ENCODE results near the gene ITPR2. TPM values are rescaled to one million over a fixed set of nuclear protein-coding genes. Genes with fewer than 3 reads are reported as not detected.
"Not testable (repeated sequence)": the region's sequence is repeated elsewhere in the genome, so short reads cannot be mapped to it uniquely, and the experiment has no call there.

Gene ITPR2
- total RNA-seq, 2 donors from 2014 or later = 44.3 to 55.5 TPM

GRCh38 chr12:26528943-26529342 lies 304.1 kb downstream of the ITPR2 start:
- no peak overlapping the region for H3K4me3 Mint-ChIP-seq
- no peaks in the 10 kb centered on the region for H3K4me1 Mint-ChIP-seq (ENCODE audit: low read depth)
- no peak overlapping the region for H3K27ac Mint-ChIP-seq
- H3K27me3 Mint-ChIP-seq (ENCODE audit: low read depth) = no peaks in the 10 kb centered on the region
- no peak for ATAC-seq (replicated peaks in 1 of 2)
- peaks cover 13 to 15% of the 10 kb centered on the region in 2 donors for H3K9me3 Mint-ChIP-seq
- DNase-seq = no peak
- peaks cover 16 to 25% of the 10 kb centered on the region in 2 donors for H3K36me3 Mint-ChIP-seq (ENCODE audit: insufficient read depth in 2 of 2)

GRCh38 chr12:26527682-26528081 lies 305.3 kb downstream of the ITPR2 start:
- Mint-ChIP-seq H3K9me3 (peaks cover 13 to 15% of the 10 kb centered on the region in 2 donors), H3K36me3 (ENCODE audit: insufficient read depth in 2 of 2) (peaks cover 18 to 24% of the 10 kb centered on the region in 2 donors), H3K27ac (no peak overlapping the region), H3K4me1 (ENCODE audit: low read depth) (no peaks in the 10 kb centered on the region), H3K4me3 (no peak overlapping the region), H3K27me3 (ENCODE audit: low read depth) (no peaks in the 10 kb centered on the region)
- ATAC-seq (replicated peaks in 1 of 2) (no peak), DNase-seq (no peak)

GRCh38 chr12:26524862-26525465 lies 308.0 kb downstream of the ITPR2 start:
- Mint-ChIP-seq H3K36me3 (ENCODE audit: insufficient read depth in 2 of 2) (peaks cover 18 to 24% of the 10 kb centered on the region in 2 donors), H3K9me3 (peaks cover 13 to 15% of the 10 kb centered on the region in 2 donors), H3K27me3 (ENCODE audit: low read depth) (no peaks in the 10 kb centered on the region), H3K4me1 (ENCODE audit: low read depth) (peaks cover 6% of the 10 kb centered on the region), H3K27ac (no peak overlapping the region), H3K4me3 (no peak overlapping the region)
- DNase-seq = peak; percentile 3 to 6
- ATAC-seq (replicated peaks in 1 of 2) = no peak

- ATAC-seq (replicated peaks in 1 of 2) = no peak
- H3K9me3 Mint-ChIP-seq = peaks cover 10 to 12% of the 10 kb centered on the region in 2 donors
- H3K4me3 Mint-ChIP-seq = no peak overlapping the region
Observed at GRCh38 chr12:26523708-26524150, 309.3 kb downstream of the ITPR2 start.

GRCh38 chr12:26520869-26521268 lies 312.1 kb downstream of the ITPR2 start:
- Mint-ChIP-seq H3K27ac (no peak overlapping the region), H3K9me3 (peaks cover 4 to 8% of the 10 kb centered on the region in 2 donors), H3K27me3 (ENCODE audit: low read depth) (no peaks in the 10 kb centered on the region), H3K4me1 (ENCODE audit: low read depth) (peaks cover 6% of the 10 kb centered on the region), H3K4me3 (no peak overlapping the region), H3K36me3 (ENCODE audit: insufficient read depth in 2 of 2) (peaks cover 7 to 9% of the 10 kb centered on the region in 2 donors)
- ATAC-seq (replicated peaks in 1 of 2) (no peak), DNase-seq (no peak)

More at GRCh38 chr12:26523708-26524150, 309.3 kb downstream of the ITPR2 start:
- peaks cover 10 to 18% of the 10 kb centered on the region in 2 donors for H3K36me3 Mint-ChIP-seq (ENCODE audit: insufficient read depth in 2 of 2)
- H3K27me3 Mint-ChIP-seq (ENCODE audit: low read depth) = no peaks in the 10 kb centered on the region
- DNase-seq = no peak
- H3K4me1 Mint-ChIP-seq (ENCODE audit: low read depth) = peaks cover 6% of the 10 kb centered on the region
- no peak overlapping the region for H3K27ac Mint-ChIP-seq

GRCh38 chr12:26520109-26520508 lies 312.9 kb downstream of the ITPR2 start:
- DNase-seq (no peak), ATAC-seq (replicated peaks in 1 of 2) (no peak)

GRCh38 chr12:26519462-26519861 lies 313.5 kb downstream of the ITPR2 start:
- H3K4me1 Mint-ChIP-seq (ENCODE audit: low read depth) = peaks cover 6% of the 10 kb centered on the region
- H3K36me3 Mint-ChIP-seq (ENCODE audit: insufficient read depth in 2 of 2) = peaks cover 0 to 5% of the 10 kb centered on the region in 2 donors
- no peak for DNase-seq
- H3K27me3 Mint-ChIP-seq (ENCODE audit: low read depth) = no peaks in the 10 kb centered on the region
- ATAC-seq (replicated peaks in 1 of 2) = no peak
- no peak overlapping the region for H3K4me3 Mint-ChIP-seq
- H3K9me3 Mint-ChIP-seq = peaks cover 0 to 4% of the 10 kb centered on the region in 2 donors
- H3K27ac Mint-ChIP-seq = no peak overlapping the region

More at GRCh38 chr12:26520109-26520508, 312.9 kb downstream of the ITPR2 start:
- Mint-ChIP-seq H3K4me3 (no peak overlapping the region), H3K27me3 (ENCODE audit: low read depth) (no peaks in the 10 kb centered on the region), H3K4me1 (ENCODE audit: low read depth) (peaks cover 6% of the 10 kb centered on the region), H3K27ac (no peak overlapping the region), H3K36me3 (ENCODE audit: insufficient read depth in 2 of 2) (peaks cover 0 to 5% of the 10 kb centered on the region in 2 donors), H3K9me3 (peaks cover 0 to 4% of the 10 kb centered on the region in 2 donors)

- DNase-seq; H3K9me3 Mint-ChIP-seq; H3K4me3 Mint-ChIP-seq; H3K27me3 Mint-ChIP-seq (ENCODE audit: low read depth); H3K27ac Mint-ChIP-seq; H3K4me1 Mint-ChIP-seq (ENCODE audit: low read depth); H3K36me3 Mint-ChIP-seq (ENCODE audit: insufficient read depth in 2 of 2); ATAC-seq (replicated peaks in 1 of 2): not testable (repeated sequence)
Observed at GRCh38 chr12:26517320-26517719, 315.7 kb downstream of the ITPR2 start.

- Mint-ChIP-seq H3K4me3 (no peak overlapping the region), H3K27me3 (ENCODE audit: low read depth) (no peaks in the 10 kb centered on the region), H3K27ac (no peak overlapping the region), H3K9me3 (peaks cover 0 to 2% of the 10 kb centered on the region in 2 donors), H3K4me1 (ENCODE audit: low read depth) (no peaks in the 10 kb centered on the region), H3K36me3 (ENCODE audit: insufficient read depth in 2 of 2) (peaks cover 0 to 2% of the 10 kb centered on the region in 2 donors)
- no peak for ATAC-seq (replicated peaks in 1 of 2)
- DNase-seq = no peak
Observed at GRCh38 chr12:26514364-26514763, 318.6 kb downstream of the ITPR2 start.

GRCh38 chr12:26513363-26514043 lies 319.5 kb downstream of the ITPR2 start:
- no peak overlapping the region for H3K27ac Mint-ChIP-seq
- no peaks in the 10 kb centered on the region for H3K4me1 Mint-ChIP-seq (ENCODE audit: low read depth)
- peaks cover 0 to 2% of the 10 kb centered on the region in 2 donors for H3K36me3 Mint-ChIP-seq (ENCODE audit: insufficient read depth in 2 of 2)
- no peak overlapping the region for H3K4me3 Mint-ChIP-seq
- peaks cover 0 to 2% of the 10 kb centered on the region in 2 donors for H3K9me3 Mint-ChIP-seq
- DNase-seq (no peak), ATAC-seq (replicated peaks in 1 of 2) (no peak)
- H3K27me3 Mint-ChIP-seq (ENCODE audit: low read depth) = no peaks in the 10 kb centered on the region

GRCh38 chr12:26512213-26512612 lies 320.8 kb downstream of the ITPR2 start:
- Mint-ChIP-seq H3K4me3 (no peak overlapping the region), H3K27ac (no peak overlapping the region), H3K36me3 (ENCODE audit: insufficient read depth in 2 of 2) (no peaks in the 10 kb centered on the region), H3K4me1 (ENCODE audit: low read depth) (no peaks in the 10 kb centered on the region), H3K27me3 (ENCODE audit: low read depth) (no peaks in the 10 kb centered on the region), H3K9me3 (no peaks in the 10 kb centered on the region)
- no peak for ATAC-seq (replicated peaks in 1 of 2)
- no peak for DNase-seq

- no peak overlapping the region for H3K4me3 Mint-ChIP-seq
- no peak overlapping the region for H3K27ac Mint-ChIP-seq
- DNase-seq (no peak), ATAC-seq (replicated peaks in 1 of 2) (no peak)
- H3K27me3 Mint-ChIP-seq (ENCODE audit: low read depth) = no peaks in the 10 kb centered on the region
- no peaks in the 10 kb centered on the region for H3K9me3 Mint-ChIP-seq
- no peaks in the 10 kb centered on the region for H3K4me1 Mint-ChIP-seq (ENCODE audit: low read depth)
- H3K36me3 Mint-ChIP-seq (ENCODE audit: insufficient read depth in 2 of 2) = no peaks in the 10 kb centered on the region
Observed at GRCh38 chr12:26510354-26510674, 322.7 kb downstream of the ITPR2 start.

- H3K4me3 Mint-ChIP-seq = no peak overlapping the region
- no peaks in the 10 kb centered on the region for H3K9me3 Mint-ChIP-seq
- H3K4me1 Mint-ChIP-seq (ENCODE audit: low read depth) = no peaks in the 10 kb centered on the region
- ATAC-seq (replicated peaks in 1 of 2) (no peak), DNase-seq (no peak)
- no peaks in the 10 kb centered on the region for H3K36me3 Mint-ChIP-seq (ENCODE audit: insufficient read depth in 2 of 2)
- no peak overlapping the region for H3K27ac Mint-ChIP-seq
- no peaks in the 10 kb centered on the region for H3K27me3 Mint-ChIP-seq (ENCODE audit: low read depth)
Observed at GRCh38 chr12:26507613-26508012, 325.4 kb downstream of the ITPR2 start.
